ENCODE measurements around the gene STXBP6. TPM values are rescaled to one million over a fixed set of nuclear protein-coding genes. Genes with fewer than 3 reads are reported as not detected.

STXBP6 gene
- total and polyA plus RNA-seq, 2 donors (not counting 3 experiments of a cell fraction or from before 2014, with no cell fraction given): 0.06 TPM; not detected in 1

GRCh38 chr14:24928386-24928900 lies 121.5 kb downstream of the STXBP6 start:
- Histone ChIP-seq H3K9me3 (replicated peaks; ENCODE audit: control insufficient read depth, insufficient read depth, low read length) (no peaks in the 10 kb centered on the region), H3K4me2 (ENCODE audit: insufficient read depth, low read length) (no peak overlapping the region), H3K9ac (replicated peaks; ENCODE audit: extremely low read depth, insufficient read depth, low read length) (no peak overlapping the region), H3K9me1 (replicated peaks; ENCODE audit: control insufficient read depth, extremely low read depth, insufficient read depth, low read length) (no peaks in the 10 kb centered on the region), H3K36me3 (ENCODE audit: control insufficient read depth in 2 of 2, extremely low read depth in 1 of 2, insufficient read depth in 2 of 2, low read length in 2 of 2) (no peaks in the 10 kb centered on the region), H2AFZ (ENCODE audit: low read depth, low read length) (no peak overlapping the region), H3K4me3 (replicated peaks in 1 of 3; ENCODE audit: insufficient read depth in 1 of 3, low read depth in 1 of 3, low read length in 3 of 3) (no peak overlapping the region), H3K27me3 (ENCODE audit: control insufficient read depth in 2 of 2, insufficient read depth in 2 of 2, low read length in 2 of 2) (no peaks in the 10 kb centered on the region), H3K27ac (ENCODE audit: insufficient read depth, low read depth, low read length) (no peak overlapping the region), H3K79me2 (ENCODE audit: control insufficient read depth, insufficient read depth, low read length) (no peaks in the 10 kb centered on the region), H3K4me1 (ENCODE audit: control insufficient read depth, extremely low read depth, insufficient read depth, low read length) (no peaks in the 10 kb centered on the region), H4K20me1 (replicated peaks; ENCODE audit: control insufficient read depth, extremely low read depth, insufficient read depth, low read length) (no peaks in the 10 kb centered on the region)
- intact Hi-C loops (cut with micrococcal nuclease) (no loop called here), dilution Hi-C loops (cut with MboI; ENCODE audit: extremely low pct_ligation_motif_present, low sequenced_read_pairs) (no loop called here)
- TF ChIP-seq GATA2 (IDR thresholded peaks at IDR 0.05; ENCODE audit: insufficient read depth, insufficient read length, low read depth, low read length): no peak
- no peak for TF ChIP-seq MYC (IDR thresholded peaks at IDR 0.05; ENCODE audit: low read depth, low read length)
- TF ChIP-seq EZH2 (IDR thresholded peaks at IDR 0.05; ENCODE audit: borderline replicate concordance, low read depth, low read length, severe bottlenecking): no peak
- TF ChIP-seq POLR2AphosphoS5 (IDR thresholded peaks at IDR 0.05; ENCODE audit: insufficient read depth, low read depth, low read length): no peak
- TF ChIP-seq JUN (IDR thresholded peaks at IDR 0.05; ENCODE audit: borderline replicate concordance, insufficient read depth, insufficient read length, low read depth): no peak
- no peak for TF ChIP-seq FOS (IDR thresholded peaks at IDR 0.05; ENCODE audit: borderline replicate concordance, insufficient read depth, low read length)
- DNase-seq (ENCODE audit: low read depth, low spot score): no peak
- no peak for FAIRE-seq
- no TSS peak for BruUV-seq (replicated peaks)
- ChIA-PET POLR2A (no interaction called here), CTCF (no interaction called here)

GRCh38 chr14:24927809-24928208 lies 122.1 kb downstream of the STXBP6 start:
- no peaks in the 10 kb centered on the region for H3K4me1 ChIP-seq (ENCODE audit: control insufficient read depth, extremely low read depth, insufficient read depth, low read length)
- FAIRE-seq (no peak), DNase-seq (ENCODE audit: low read depth, low spot score) (no peak)
- H2AFZ ChIP-seq (ENCODE audit: low read depth, low read length): no peak overlapping the region
- no peak for TF ChIP-seq MYC (IDR thresholded peaks at IDR 0.05; ENCODE audit: low read depth, low read length)
- no peak for TF ChIP-seq POLR2AphosphoS5 (IDR thresholded peaks at IDR 0.05; ENCODE audit: insufficient read depth, low read depth, low read length)
- no peak for TF ChIP-seq JUN (IDR thresholded peaks at IDR 0.05; ENCODE audit: borderline replicate concordance, insufficient read depth, insufficient read length, low read depth)
- TF ChIP-seq GATA2 (IDR thresholded peaks at IDR 0.05; ENCODE audit: insufficient read depth, insufficient read length, low read depth, low read length): no peak
- TF ChIP-seq MAX (IDR thresholded peaks at IDR 0.05; ENCODE audit: insufficient read depth, insufficient read length): no peak
- no peak for TF ChIP-seq FOS (IDR thresholded peaks at IDR 0.05; ENCODE audit: borderline replicate concordance, insufficient read depth, low read length)
- TF ChIP-seq EZH2 (IDR thresholded peaks at IDR 0.05; ENCODE audit: borderline replicate concordance, low read depth, low read length, severe bottlenecking): no peak
- TF ChIP-seq CTCF (IDR thresholded peaks at IDR 0.05; ENCODE audit: extremely low read depth in 1 of 2, insufficient read depth in 1 of 2, low read depth in 1 of 2, low read length in 2 of 2): no peak
- no peak for TF ChIP-seq POLR2A (IDR thresholded peaks at IDR 0.05; ENCODE audit: low read depth, low read length)
- ChIA-PET CTCF (no interaction called here), POLR2A (no interaction called here)
- H4K20me1 ChIP-seq (replicated peaks; ENCODE audit: control insufficient read depth, extremely low read depth, insufficient read depth, low read length): no peaks in the 10 kb centered on the region
- H3K4me3 ChIP-seq (replicated peaks in 1 of 3; ENCODE audit: insufficient read depth in 1 of 3, low read depth in 1 of 3, low read length in 3 of 3): no peak overlapping the region
- no peaks in the 10 kb centered on the region for H3K9me3 ChIP-seq (replicated peaks; ENCODE audit: control insufficient read depth, insufficient read depth, low read length)
- H3K36me3 ChIP-seq (ENCODE audit: control insufficient read depth in 2 of 2, extremely low read depth in 1 of 2, insufficient read depth in 2 of 2, low read length in 2 of 2): no peaks in the 10 kb centered on the region
- no peaks in the 10 kb centered on the region for H3K27me3 ChIP-seq (ENCODE audit: control insufficient read depth in 2 of 2, insufficient read depth in 2 of 2, low read length in 2 of 2)
- no peak overlapping the region for H3K4me2 ChIP-seq (ENCODE audit: insufficient read depth, low read length)
- no peak overlapping the region for H3K9ac ChIP-seq (replicated peaks; ENCODE audit: extremely low read depth, insufficient read depth, low read length)
- dilution Hi-C loops (cut with MboI; ENCODE audit: extremely low pct_ligation_motif_present, low sequenced_read_pairs): no loop called here
- no TSS peak for BruUV-seq (replicated peaks)
- no peaks in the 10 kb centered on the region for H3K79me2 ChIP-seq (ENCODE audit: control insufficient read depth, insufficient read depth, low read length)
- intact Hi-C loops (cut with micrococcal nuclease): no loop called here
- no peak overlapping the region for H3K27ac ChIP-seq (ENCODE audit: insufficient read depth, low read depth, low read length)
- H3K9me1 ChIP-seq (replicated peaks; ENCODE audit: control insufficient read depth, extremely low read depth, insufficient read depth, low read length): no peaks in the 10 kb centered on the region

All from endothelial cell of umbilical vein (primary cell).